CD14-positive monocyte (primary cell): Measurements from ENCODE around the gene CPT1A. TPM values are rescaled to one million over a fixed set of nuclear protein-coding genes. Genes with fewer than 3 reads are reported as not detected.
A peak's percentile ranks its signal among the peaks of the same experiment; 100 is the strongest.

Experiments
- DNase-seq, 3 donors: peaks; one replicate each; pipeline ENCODE4 v3.0.0-alpha.2; 2011 to 2022
- H2AFZ ChIP-seq: 2 replicates; pipeline ENCODE4 v1.6.0; 2012; ENCODE audit warnings: mild to moderate bottlenecking, low read depth, low read length, inconsistent platforms; ENCODE audit not compliant: insufficient read depth, poor library complexity, severe bottlenecking
- H3K27ac ChIP-seq, 2 donors: 1 replicate in 1 of 2; 2 replicates in 1 of 2; pipeline ENCODE4 v1.5.1; 2012 to 2013; ENCODE audit warnings: low read length in 2 of 2, control low read depth in 1 of 2, inconsistent platforms in 1 of 2, low read depth in 1 of 2, mild to moderate bottlenecking in 1 of 2
- H3K27me3 ChIP-seq, 2 donors: one replicate each; pipeline versions ENCODE4 v1.6.0 to v1.6.1; 2011 to 2013; ENCODE audit warnings: low read length in 2 of 2; ENCODE audit not compliant: control insufficient read depth in 2 of 2, insufficient read depth in 2 of 2
- H3K36me3 ChIP-seq, 2 donors: replicated peaks in 1 of 2; 1 replicate in 1 of 2; 2 replicates in 1 of 2; pipeline versions ENCODE4 v1.5.1 to v1.6.1; 2012 to 2013; ENCODE audit warnings: low read length in 2 of 2, control low read depth in 1 of 2, inconsistent platforms in 1 of 2, mild to moderate bottlenecking in 1 of 2; ENCODE audit not compliant: insufficient read depth in 2 of 2, control insufficient read depth in 1 of 2
- H3K4me1 ChIP-seq, 2 donors: 1 replicate in 1 of 2; 2 replicates in 1 of 2; pipeline versions ENCODE4 v1.5.1 to v1.6.1; 2012 to 2013; ENCODE audit warnings: low read length in 2 of 2, control low read depth in 1 of 2, inconsistent platforms in 1 of 2, mild to moderate bottlenecking in 1 of 2, moderate library complexity in 1 of 2; ENCODE audit not compliant: insufficient read depth in 2 of 2, control insufficient read depth in 1 of 2
- H3K4me2 ChIP-seq: replicated peaks from 2 replicates; pipeline ENCODE3; 2012; ENCODE audit warnings: low read length, moderate library complexity, mild to moderate bottlenecking; ENCODE audit not compliant: poor library complexity, severe bottlenecking; ENCODE audit errors: extremely low read depth
- H3K4me3 ChIP-seq, 3 experiments: fragments of 200-600 bp in 1 of 3; sonication (generic) in 1 of 3; replicated peaks in 1 of 3; 1 replicate in 2 of 3; 2 replicates in 1 of 3; pipeline ENCODE4 v1.5.1; 2011 to 2013; ENCODE audit warnings: low read length in 3 of 3, mild to moderate bottlenecking in 3 of 3, control low read depth in 2 of 3, low read depth in 2 of 3, inconsistent platforms in 1 of 3, moderate library complexity in 1 of 3
- H3K79me2 ChIP-seq: 2 replicates; pipeline ENCODE4 v1.6.0; 2012; ENCODE audit warnings: mild to moderate bottlenecking, control low read depth, inconsistent platforms, low read length, moderate library complexity; ENCODE audit not compliant: insufficient read depth
- H3K9ac ChIP-seq: 2 replicates; pipeline ENCODE4 v1.6.0; 2017; ENCODE audit warnings: low read length, mild to moderate bottlenecking; ENCODE audit not compliant: insufficient read depth, poor library complexity, severe bottlenecking
- H3K9me3 ChIP-seq, 2 donors: replicated peaks in 1 of 2; 1 replicate in 1 of 2; 2 replicates in 1 of 2; pipeline versions ENCODE4 v1.5.1 to v1.6.1; 2012 to 2013; ENCODE audit warnings: low read length in 2 of 2, control low read depth in 1 of 2; ENCODE audit not compliant: control insufficient read depth in 1 of 2, insufficient read depth in 1 of 2
- H4K20me1 ChIP-seq: 2 replicates; pipeline ENCODE4 v1.6.0; 2012; ENCODE audit warnings: mild to moderate bottlenecking, low read length, control low read depth, moderate library complexity; ENCODE audit not compliant: insufficient read depth
- H3K27ac Mint-ChIP-seq, 7 donors: one replicate each; pipeline ENCODE4 v1.8.0; 2020; ENCODE audit warnings: mild to moderate bottlenecking in 7 of 7, mixed read lengths in 7 of 7, moderate library complexity in 6 of 7, inconsistent platforms in 2 of 7
- H3K27me3 Mint-ChIP-seq, 3 donors: one replicate each; pipeline ENCODE4 v1.8.0; 2021 to 2022; ENCODE audit warnings: low read depth in 3 of 3, mild to moderate bottlenecking in 3 of 3, mixed read lengths in 3 of 3, moderate library complexity in 3 of 3, inconsistent platforms in 1 of 3
- H3K36me3 Mint-ChIP-seq, 2 donors: one replicate each; pipeline ENCODE4 v1.8.0; 2020; ENCODE audit warnings: mixed read lengths in 2 of 2, inconsistent platforms in 1 of 2, mild to moderate bottlenecking in 1 of 2
- H3K4me1 Mint-ChIP-seq: one replicate; pipeline ENCODE4 v1.8.0; 2020; ENCODE audit warnings: mild to moderate bottlenecking, mixed read lengths
- H3K4me3 Mint-ChIP-seq, 2 donors: one replicate each; pipeline ENCODE4 v1.8.0; 2020; ENCODE audit warnings: mild to moderate bottlenecking in 2 of 2, mixed read lengths in 2 of 2, moderate library complexity in 1 of 2
- H3K9me3 Mint-ChIP-seq, 7 donors: one replicate each; pipeline ENCODE4 v1.8.0; 2020 to 2022; ENCODE audit warnings: mixed read lengths in 7 of 7, mild to moderate bottlenecking in 6 of 7, moderate library complexity in 6 of 7, inconsistent platforms in 2 of 7
- CTCF ChIP-seq: fragments of 200-600 bp; IDR thresholded peaks from one replicate; pipeline ENCODE4 v1.8.0; 2022; ENCODE audit warnings: antibody characterized with exemption, mild to moderate bottlenecking
- WGBS: methylation state at CpG from one replicate; pipeline ENCODE4 v1.1.5; 2013; ENCODE audit warnings: missing lambda C conversion rate; ENCODE audit not compliant: insufficient coverage; 5-methylcytosine and 5-hydroxymethylcytosine counted together
- intact Hi-C, 2 donors: fragments of 100-400 bp; cut with micrococcal nuclease; formaldehyde crosslinking; loops; one replicate each; pipeline versions ENCODE4 v1.15.0 to v1.15.1; 2023
- polyA plus RNA-seq, 3 donors: library from polyadenylated mRNA; depleted of rRNA in 1 of 3; unstranded in 2 of 3; stranded (reverse) in 1 of 3; fragments of 300-500 nt in 2 of 3; fragments of >200 nt in 1 of 3; fragmentation: Illumina TruSeq in 2 of 3; gene quantifications; 1 replicate in 2 of 3; 2 replicates in 1 of 3; pipeline ENCODE4 v1.2.3, GENCODE V29; 2012 to 2021

CPT1A gene
- polyA plus RNA-seq, 3 donors = 5.6 to 42.5 (median 7.0) TPM

GRCh38 chr11:68776442-68777235, 65.1 kb downstream of the CPT1A start:
- no peak overlapping the region for H3K27ac ChIP-seq
- TF ChIP-seq CTCF = no peak
- H3K27me3 ChIP-seq = no peaks in the 10 kb centered on the region
- intact Hi-C loops = no loop called here
- no peak overlapping the region for H3K4me3 Mint-ChIP-seq
- H3K9ac ChIP-seq = no peak overlapping the region
- WGBS = 90% methylated on average over 11 of the region's 20 CpGs
- peaks cover 88 to 99% of the 10 kb centered on the region in 2 donors for H3K36me3 Mint-ChIP-seq
- no peaks in the 10 kb centered on the region for H3K9me3 ChIP-seq
- no peaks in the 10 kb centered on the region for H3K27me3 Mint-ChIP-seq
- H3K4me1 Mint-ChIP-seq = no peaks in the 10 kb centered on the region
- peak overlapping the region in 2 of 7 donors; percentile 6 to 31 for H3K27ac Mint-ChIP-seq
- no peaks in the 10 kb centered on the region for H3K9me3 Mint-ChIP-seq
- no peaks in the 10 kb centered on the region for H3K4me1 ChIP-seq
- H3K79me2 ChIP-seq = no peaks in the 10 kb centered on the region
- H3K36me3 ChIP-seq = peaks cover 88 to 100% of the 10 kb centered on the region in 2 donors
- H2AFZ ChIP-seq = no peak overlapping the region
- H3K4me2 ChIP-seq = no peak overlapping the region
- DNase-seq = no peak
- no peak overlapping the region for H3K4me3 ChIP-seq
- peaks cover 8% of the 10 kb centered on the region for H4K20me1 ChIP-seq

GRCh38 chr11:68775951-68776388, 65.7 kb downstream of the CPT1A start:
- H3K4me2 ChIP-seq = no peak overlapping the region
- H3K4me3 ChIP-seq = no peak overlapping the region
- no peaks in the 10 kb centered on the region for H3K9me3 ChIP-seq
- H3K9me3 Mint-ChIP-seq = no peaks in the 10 kb centered on the region
- H3K36me3 Mint-ChIP-seq = peaks cover 86 to 97% of the 10 kb centered on the region in 2 donors
- intact Hi-C loops = no loop called here
- no peak for TF ChIP-seq CTCF
- DNase-seq = no peak
- H3K36me3 ChIP-seq = peaks cover 90 to 100% of the 10 kb centered on the region in 2 donors
- H3K27ac Mint-ChIP-seq = peak overlapping the region in 1 of 7 donors; percentile 6
- H4K20me1 ChIP-seq = peaks cover 8% of the 10 kb centered on the region
- WGBS = 100% methylated on average over 2 of the region's 4 CpGs
- no peaks in the 10 kb centered on the region for H3K79me2 ChIP-seq
- H3K27me3 Mint-ChIP-seq = no peaks in the 10 kb centered on the region
- H3K4me1 Mint-ChIP-seq = no peaks in the 10 kb centered on the region
- H3K27me3 ChIP-seq = no peaks in the 10 kb centered on the region
- no peak overlapping the region for H2AFZ ChIP-seq
- no peaks in the 10 kb centered on the region for H3K4me1 ChIP-seq
- H3K4me3 Mint-ChIP-seq = no peak overlapping the region
- no peak overlapping the region for H3K9ac ChIP-seq
- no peak overlapping the region for H3K27ac ChIP-seq
